Measurements from ENCODE around the gene MAIP1. TPM values are rescaled to one million over a fixed set of nuclear protein-coding genes. Genes with fewer than 3 reads are reported as not detected.
A peak's percentile ranks its signal among the peaks of the same experiment; 100 is the strongest.

Gene MAIP1
- total RNA-seq, 1 experiment from 2014 or later: 29.3 TPM

- DNase-seq (ENCODE audit: low spot score) (no peak), ATAC-seq (no peak)
These were observed 16.8 kb downstream of the MAIP1 start for GRCh38 chr2:199972088-199972626.

GRCh38 chr2:199973703-199974102 lies 18.3 kb downstream of the MAIP1 start:
- Mint-ChIP-seq H3K27me3 (ENCODE audit: low read depth) (no peaks in the 10 kb centered on the region), H3K4me1 (peaks cover 8% of the 10 kb centered on the region), H3K9me3 (peaks cover 6% of the 10 kb centered on the region), H3K36me3 (no peaks in the 10 kb centered on the region), H3K27ac (no peak overlapping the region), H3K4me3 (no peak overlapping the region)
- ATAC-seq: peak; percentile 84
- ChIA-PET POLR2A (interaction anchor here (1.1 kb wide), 1 partner anchor 536 kb away, joined by 3 read pairs; the partner anchor contains the start of gene KCTD18), CTCF (interaction anchor here (0.6 to 4.7 kb wide), 17 partner anchors 67 to 762 kb away, joined by 3 to 43 read pairs (median 4); partner anchors contain the start of gene KCTD18)
- no peak for DNase-seq (ENCODE audit: low spot score)
- TF ChIP-seq ZMAT4 (CRISPR knock-in tag; IDR thresholded peaks at IDR 0.05): no peak
- TF ChIP-seq CTCF (IDR thresholded peaks at IDR 0.05): peak; percentile 31; the same call in 1 of the 2 replicates

More at GRCh38 chr2:199972088-199972626, 16.8 kb downstream of the MAIP1 start:
- ChIA-PET POLR2A (no interaction called here), CTCF (interaction anchor here (4.7 kb wide), 1 partner anchor 511 kb away, joined by 43 read pairs; no protein-coding TSS in a partner anchor)
- Mint-ChIP-seq H3K36me3 (no peaks in the 10 kb centered on the region), H3K4me1 (no peaks in the 10 kb centered on the region), H3K27me3 (ENCODE audit: low read depth) (no peaks in the 10 kb centered on the region), H3K27ac (no peak overlapping the region), H3K9me3 (peaks cover 6% of the 10 kb centered on the region), H3K4me3 (no peak overlapping the region)
- TF ChIP-seq ARID4B (CRISPR knock-in tag; IDR thresholded peaks at IDR 0.05; ENCODE audit: borderline replicate concordance) (no peak), NR2C2 (CRISPR knock-in tag; IDR thresholded peaks at IDR 0.05) (no peak), NFYB (CRISPR knock-in tag; conservative IDR thresholded peaks at IDR 0.05; ENCODE audit: low read depth) (no peak), PRRX2 (CRISPR knock-in tag; IDR thresholded peaks at IDR 0.05) (no peak)

GRCh38 chr2:199975273-199975895 lies 20.0 kb downstream of the MAIP1 start:
- Mint-ChIP-seq H3K36me3 (no peaks in the 10 kb centered on the region), H3K4me3 (no peak overlapping the region), H3K27ac (no peak overlapping the region), H3K9me3 (peaks cover 6% of the 10 kb centered on the region), H3K4me1 (peaks cover 18% of the 10 kb centered on the region), H3K27me3 (ENCODE audit: low read depth) (no peaks in the 10 kb centered on the region)
- ChIA-PET POLR2A (interaction anchor here (0.8 kb wide), 1 partner anchor 164 kb away, joined by 3 read pairs; no protein-coding TSS in a partner anchor), CTCF (interaction anchor here (0.6 to 4.7 kb wide), 4 partner anchors 10 to 507 kb away, joined by 3 to 43 read pairs (median 7); no protein-coding TSS in a partner anchor)
- DNase-seq (ENCODE audit: low spot score) (no peak), ATAC-seq (no peak)
- no peak for TF ChIP-seq ZNF532 (CRISPR knock-in tag; IDR thresholded peaks at IDR 0.05; ENCODE audit: borderline replicate concordance)
- no peak for TF ChIP-seq ZNF281 (CRISPR knock-in tag; IDR thresholded peaks at IDR 0.05)
- no peak for TF ChIP-seq ZNF121 (CRISPR knock-in tag; IDR thresholded peaks at IDR 0.05)
- no peak for TF ChIP-seq NFATC4 (CRISPR knock-in tag; IDR thresholded peaks at IDR 0.05)
- TF ChIP-seq ZNF671 (CRISPR knock-in tag; IDR thresholded peaks at IDR 0.05): no peak
- no peak for TF ChIP-seq OVOL2 (CRISPR knock-in tag; IDR thresholded peaks at IDR 0.05; ENCODE audit: borderline replicate concordance)
- no peak for TF ChIP-seq HMGXB4 (CRISPR knock-in tag; IDR thresholded peaks at IDR 0.05)

Data from WTC11 (cell line).